ENCODE results near the gene ADGRL1. TPM values are rescaled to one million over a fixed set of nuclear protein-coding genes. Genes with fewer than 3 reads are reported as not detected.

Gene ADGRL1
- polyA plus RNA-seq, 1 experiment: 2.0 TPM

GRCh38 chr19:14141041-14141440, 64.9 kb downstream of the ADGRL1 start:
- no peaks in the 10 kb centered on the region for H3K27me3 ChIP-seq (ENCODE audit: control insufficient read depth, insufficient read depth, low read length)
- no peak for TF ChIP-seq CTCF (IDR thresholded peaks at IDR 0.05; ENCODE audit: low read depth, low read length)
- POLR2A ChIA-PET: no interaction called here
- no peak overlapping the region for H3K4me3 ChIP-seq (ENCODE audit: low read depth, low read length)
- H3K27ac ChIP-seq (ENCODE audit: low read depth, low read length): no peak overlapping the region
- CTCF ChIA-PET: interaction anchor here (2.5 kb wide), 1 partner anchor 207 kb away, joined by 12 read pairs; no protein-coding TSS in a partner anchor
- DNase-seq (ENCODE audit: low read depth, low spot score): no peak
- no peaks in the 10 kb centered on the region; the same call in 1 of the 2 replicates for H3K9me3 ChIP-seq (ENCODE audit: control insufficient read depth, insufficient read depth, low read length)

GRCh38 chr19:14139944-14140343, 66.0 kb downstream of the ADGRL1 start:
- no peak overlapping the region for H3K27ac ChIP-seq (ENCODE audit: low read depth, low read length)
- no peak for TF ChIP-seq CTCF (IDR thresholded peaks at IDR 0.05; ENCODE audit: low read depth, low read length)
- no peaks in the 10 kb centered on the region for H3K27me3 ChIP-seq (ENCODE audit: control insufficient read depth, insufficient read depth, low read length)
- ChIA-PET POLR2A (no interaction called here), CTCF (interaction anchor here (1.0 to 2.5 kb wide), 2 partner anchors 16 to 209 kb away, joined by 3 to 12 read pairs; no protein-coding TSS in a partner anchor)
- H3K9me3 ChIP-seq (ENCODE audit: control insufficient read depth, insufficient read depth, low read length): no peaks in the 10 kb centered on the region; the same call in 1 of the 2 replicates
- no peak for DNase-seq (ENCODE audit: low read depth, low spot score)
- H3K4me3 ChIP-seq (ENCODE audit: low read depth, low read length): no peak overlapping the region

- CTCF ChIA-PET: interaction anchor here (0.6 to 2.7 kb wide), 5 partner anchors 9 to 326 kb away, joined by 3 to 41 read pairs (median 5); no protein-coding TSS in a partner anchor
- no peak for DNase-seq (ENCODE audit: low read depth, low spot score)
Observed at GRCh38 chr19:14138576-14139265, 67.2 kb downstream of the ADGRL1 start.

GRCh38 chr19:14136509-14137281, 69.3 kb downstream of the ADGRL1 start, which contains the start of gene ASF1B:
TSS of gene ASF1B (minus strand) at chr19:14136589. CDS start at chr19:14136456, 133 bp downstream.
- TF ChIP-seq CTCF (IDR thresholded peaks at IDR 0.05; ENCODE audit: low read depth, low read length): peak; percentile 73
- H3K27me3 ChIP-seq (ENCODE audit: control insufficient read depth, insufficient read depth, low read length): no peaks in the 10 kb centered on the region
- peak; percentile 100 for DNase-seq (ENCODE audit: low read depth, low spot score)
- H3K9me3 ChIP-seq (ENCODE audit: control insufficient read depth, insufficient read depth, low read length): no peaks in the 10 kb centered on the region; the same call in 1 of the 2 replicates
- peak within 1 kb of the TSS; percentile 79 for H3K4me3 ChIP-seq (ENCODE audit: low read depth, low read length)
- CTCF ChIA-PET: interaction anchor here (0.5 to 2.7 kb wide), 59 partner anchors 9 to 423 kb away, joined by 3 to 41 read pairs (median 5); partner anchors contain the start of genes ADGRE5, DDX39A, PKN1 and PTGER1
- H3K27ac ChIP-seq (ENCODE audit: low read depth, low read length): peak within 1 kb of the TSS; percentile 87
- POLR2A ChIA-PET: interaction anchor here (0.6 to 1.8 kb wide), 18 partner anchors 8 to 395 kb away, joined by 3 to 6 read pairs (median 3); partner anchors contain the start of genes ADGRE5, DDX39A, DNAJB1 and PRKACA

More at GRCh38 chr19:14138576-14139265, 67.2 kb downstream of the ADGRL1 start:
- POLR2A ChIA-PET: no interaction called here
- H3K9me3 ChIP-seq (ENCODE audit: control insufficient read depth, insufficient read depth, low read length): no peaks in the 10 kb centered on the region; the same call in 1 of the 2 replicates
- H3K27me3 ChIP-seq (ENCODE audit: control insufficient read depth, insufficient read depth, low read length): no peaks in the 10 kb centered on the region
- TF ChIP-seq CTCF (IDR thresholded peaks at IDR 0.05; ENCODE audit: low read depth, low read length): no peak
- H3K27ac ChIP-seq (ENCODE audit: low read depth, low read length): peak overlapping the region; percentile 77
- H3K4me3 ChIP-seq (ENCODE audit: low read depth, low read length): no peak overlapping the region
